Measurements from ENCODE around the gene ANKRD33.

Gene ANKRD33

GRCh38 chr12:51908876-51909592, 21.1 kb downstream of the ANKRD33 start:
- peaks cover 3% of the 10 kb centered on the region for H3K4me1 Mint-ChIP-seq
- H3K27me3 Mint-ChIP-seq = peaks cover 27% of the 10 kb centered on the region
- no peak overlapping the region for H3K4me3 Mint-ChIP-seq
- H3K27ac Mint-ChIP-seq = no peak overlapping the region
- H3K9me3 Mint-ChIP-seq = no peaks in the 10 kb centered on the region
- DNase-seq (ENCODE audit: low spot score in 2 of 2) (no peak), ATAC-seq (ENCODE audit: low read depth) (no peak)
- no peaks in the 10 kb centered on the region for H3K36me3 Mint-ChIP-seq

DNA sequence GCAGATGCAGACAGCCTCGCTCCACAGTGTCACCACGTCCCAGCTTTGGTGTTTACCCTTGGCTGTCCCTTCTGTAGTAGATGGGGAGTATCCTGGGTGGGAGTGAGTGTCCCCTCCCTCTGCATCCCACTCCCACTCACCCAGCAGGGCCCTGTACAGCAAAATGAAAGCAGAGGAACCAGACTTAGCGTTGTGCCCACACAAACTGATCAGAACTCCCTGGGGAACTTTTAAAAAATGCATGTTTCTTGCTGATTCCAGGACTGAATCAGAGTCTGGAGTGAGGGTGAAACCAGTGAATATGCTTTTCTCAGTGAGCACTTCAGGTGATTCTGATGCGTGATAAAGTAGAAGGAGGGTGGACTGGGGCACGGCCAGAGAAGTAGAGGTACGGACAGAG, 22.3 kb downstream of the ANKRD33 start:
- peaks cover 3% of the 10 kb centered on the region for H3K4me1 Mint-ChIP-seq
- no peaks in the 10 kb centered on the region for H3K36me3 Mint-ChIP-seq
- no peaks in the 10 kb centered on the region for H3K9me3 Mint-ChIP-seq
- H3K27me3 Mint-ChIP-seq = peaks cover 27% of the 10 kb centered on the region
- no peak overlapping the region for H3K27ac Mint-ChIP-seq
- no peak for ATAC-seq (ENCODE audit: low read depth)
- no peak overlapping the region for H3K4me3 Mint-ChIP-seq
- no peak for DNase-seq (ENCODE audit: low spot score in 2 of 2)

GRCh38 chr12:51910691-51911090, 22.8 kb downstream of the ANKRD33 start:
- peaks cover 3% of the 10 kb centered on the region for H3K4me1 Mint-ChIP-seq
- H3K4me3 Mint-ChIP-seq = no peak overlapping the region
- H3K27me3 Mint-ChIP-seq = peaks cover 27% of the 10 kb centered on the region
- no peaks in the 10 kb centered on the region for H3K9me3 Mint-ChIP-seq
- no peaks in the 10 kb centered on the region for H3K36me3 Mint-ChIP-seq
- DNase-seq (ENCODE audit: low spot score in 2 of 2) = no peak
- H3K27ac Mint-ChIP-seq = no peak overlapping the region
- no peak for ATAC-seq (ENCODE audit: low read depth)

GRCh38 chr12:51911307-51911706, 23.4 kb downstream of the ANKRD33 start:
- no peaks in the 10 kb centered on the region for H3K36me3 Mint-ChIP-seq
- no peaks in the 10 kb centered on the region for H3K9me3 Mint-ChIP-seq

GRCh38 chr12:51911788-51912711, 24.1 kb downstream of the ANKRD33 start:
- H3K27ac Mint-ChIP-seq = no peak overlapping the region
- ATAC-seq (ENCODE audit: low read depth) = no peak
- H3K9me3 Mint-ChIP-seq = no peaks in the 10 kb centered on the region
- H3K27me3 Mint-ChIP-seq = peaks cover 21% of the 10 kb centered on the region
- H3K36me3 Mint-ChIP-seq = no peaks in the 10 kb centered on the region
- no peak overlapping the region for H3K4me3 Mint-ChIP-seq
- DNase-seq (ENCODE audit: low spot score in 2 of 2) = no peak
- peaks cover 3% of the 10 kb centered on the region for H3K4me1 Mint-ChIP-seq

More at GRCh38 chr12:51911307-51911706, 23.4 kb downstream of the ANKRD33 start:
- ATAC-seq (ENCODE audit: low read depth) (no peak), DNase-seq (ENCODE audit: low spot score in 2 of 2) (no peak)
- Mint-ChIP-seq H3K4me3 (no peak overlapping the region), H3K27ac (no peak overlapping the region), H3K27me3 (peaks cover 23% of the 10 kb centered on the region), H3K4me1 (peaks cover 3% of the 10 kb centered on the region)

- peaks cover 15% of the 10 kb centered on the region for H3K27me3 Mint-ChIP-seq
- no peak overlapping the region for H3K27ac Mint-ChIP-seq
- DNase-seq (ENCODE audit: low spot score in 2 of 2) (no peak), ATAC-seq (ENCODE audit: low read depth) (no peak)
- H3K4me3 Mint-ChIP-seq = no peak overlapping the region
- H3K9me3 Mint-ChIP-seq = no peaks in the 10 kb centered on the region
- H3K4me1 Mint-ChIP-seq = peaks cover 3% of the 10 kb centered on the region
- no peaks in the 10 kb centered on the region for H3K36me3 Mint-ChIP-seq
These were observed 25.4 kb downstream of the ANKRD33 start for GRCh38 chr12:51913071-51914033.

- Mint-ChIP-seq H3K27ac (no peak overlapping the region), H3K4me3 (no peak overlapping the region), H3K36me3 (no peaks in the 10 kb centered on the region), H3K9me3 (no peaks in the 10 kb centered on the region), H3K4me1 (peaks cover 3% of the 10 kb centered on the region), H3K27me3 (peaks cover 12% of the 10 kb centered on the region)
- no peak for DNase-seq (ENCODE audit: low spot score in 2 of 2)
- ATAC-seq (ENCODE audit: low read depth) = no peak
These were observed 26.4 kb downstream of the ANKRD33 start for GRCh38 chr12:51914034-51914923.

- Mint-ChIP-seq H3K9me3 (no peaks in the 10 kb centered on the region), H3K27me3 (peaks cover 11% of the 10 kb centered on the region), H3K36me3 (no peaks in the 10 kb centered on the region), H3K27ac (no peak overlapping the region), H3K4me3 (no peak overlapping the region), H3K4me1 (peaks cover 3% of the 10 kb centered on the region)
- DNase-seq (ENCODE audit: low spot score in 2 of 2) (no peak), ATAC-seq (ENCODE audit: low read depth) (no peak)
These were observed 27.2 kb downstream of the ANKRD33 start for GRCh38 chr12:51915003-51915625.

DNA sequence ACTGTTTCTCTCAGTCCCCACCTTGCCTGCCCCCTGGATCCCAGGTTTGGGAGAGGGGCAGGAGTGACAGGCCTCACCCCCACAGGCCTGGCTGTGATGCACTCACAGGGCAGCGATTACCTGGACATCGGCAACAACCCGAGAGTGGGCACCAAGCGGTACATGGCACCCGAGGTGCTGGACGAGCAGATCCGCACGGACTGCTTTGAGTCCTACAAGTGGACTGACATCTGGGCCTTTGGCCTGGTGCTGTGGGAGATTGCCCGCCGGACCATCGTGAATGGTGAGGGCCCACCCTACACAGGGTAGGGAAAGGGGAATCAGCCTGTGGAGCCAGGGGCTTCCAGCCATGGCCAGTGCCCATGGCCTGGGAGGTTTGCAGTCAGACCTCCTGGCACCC, 28.0 kb downstream of the ANKRD33 start:
- peaks cover 3% of the 10 kb centered on the region for H3K4me1 Mint-ChIP-seq
- no peak overlapping the region for H3K27ac Mint-ChIP-seq
- no peak for ATAC-seq (ENCODE audit: low read depth)
- DNase-seq (ENCODE audit: low spot score in 2 of 2) = no peak
- H3K36me3 Mint-ChIP-seq = no peaks in the 10 kb centered on the region
- H3K4me3 Mint-ChIP-seq = no peak overlapping the region
- H3K27me3 Mint-ChIP-seq = peaks cover 8% of the 10 kb centered on the region
- H3K9me3 Mint-ChIP-seq = no peaks in the 10 kb centered on the region

DNA sequence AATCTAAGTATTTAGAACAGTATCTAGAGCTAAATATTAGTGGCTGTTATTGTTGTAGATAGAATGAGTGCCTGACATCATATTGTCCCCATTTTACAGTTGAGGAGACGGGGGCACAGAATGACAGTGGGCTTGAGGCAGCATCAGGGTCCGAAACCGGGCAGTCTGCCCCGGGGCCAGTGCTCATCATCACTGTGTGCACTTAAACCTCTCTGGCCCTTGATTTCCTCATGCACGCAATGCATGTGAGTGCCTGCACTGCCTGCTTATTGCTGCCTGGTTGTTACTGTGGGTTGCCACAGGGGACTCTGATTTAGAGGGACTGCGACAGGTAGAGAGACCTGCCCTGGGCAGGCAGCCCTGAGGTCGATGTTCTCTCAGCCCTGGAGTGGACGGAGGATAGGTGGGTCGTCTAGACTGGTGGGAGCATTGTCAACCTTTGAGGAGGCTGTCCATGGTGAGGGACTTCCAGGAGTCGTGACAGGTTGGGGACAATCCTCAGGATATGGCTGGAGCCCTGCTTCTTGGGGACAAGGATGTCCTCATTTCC, 29.2 kb downstream of the ANKRD33 start:
- no peak overlapping the region for H3K27ac Mint-ChIP-seq
- ATAC-seq (ENCODE audit: low read depth) (no peak), DNase-seq (ENCODE audit: low spot score in 2 of 2) (no peak)
- no peaks in the 10 kb centered on the region for H3K9me3 Mint-ChIP-seq
- H3K4me3 Mint-ChIP-seq = no peak overlapping the region
- no peaks in the 10 kb centered on the region for H3K36me3 Mint-ChIP-seq
- no peaks in the 10 kb centered on the region for H3K4me1 Mint-ChIP-seq
- H3K27me3 Mint-ChIP-seq = peaks cover 3% of the 10 kb centered on the region

DNA sequence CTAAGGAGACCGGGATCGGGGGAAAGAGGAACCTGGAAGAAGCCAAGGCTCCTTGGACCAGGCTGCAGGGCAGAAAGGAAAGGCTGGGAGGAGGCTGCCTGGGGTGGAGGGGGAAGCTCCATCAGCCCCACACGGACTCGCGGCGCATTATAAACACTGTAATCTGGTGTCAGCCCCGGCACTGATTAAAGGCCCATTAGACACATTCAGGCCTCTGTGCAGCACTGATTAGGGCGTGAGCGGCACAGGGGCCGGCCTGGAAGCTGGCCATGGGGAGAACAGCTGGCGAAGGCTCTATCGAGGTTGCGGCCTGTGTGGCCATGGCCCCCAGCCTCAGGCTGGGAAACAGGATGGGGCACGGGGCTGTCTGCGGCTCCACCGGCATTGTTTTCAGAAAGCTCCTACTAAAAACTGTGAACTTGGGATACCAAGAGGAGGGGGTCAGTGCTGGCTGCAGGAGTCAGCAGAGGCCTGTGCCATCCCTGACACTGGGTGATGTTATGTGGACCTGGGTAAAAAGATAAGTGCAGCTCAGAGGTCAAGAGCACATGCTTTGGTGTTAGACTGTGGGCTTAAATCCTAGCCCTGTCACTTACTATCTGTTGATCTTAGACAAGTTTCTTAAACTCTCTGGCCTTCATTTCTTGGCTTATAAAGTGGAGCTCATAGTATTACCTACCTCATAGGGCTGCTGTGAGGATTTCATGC, 30.0 kb downstream of the ANKRD33 start:
- H3K27me3 Mint-ChIP-seq = no peaks in the 10 kb centered on the region
- no peak for DNase-seq (ENCODE audit: low spot score in 2 of 2)
- H3K27ac Mint-ChIP-seq = no peak overlapping the region
- no peaks in the 10 kb centered on the region for H3K36me3 Mint-ChIP-seq
- H3K9me3 Mint-ChIP-seq = no peaks in the 10 kb centered on the region
- peaks cover 6% of the 10 kb centered on the region for H3K4me1 Mint-ChIP-seq
- no peak overlapping the region for H3K4me3 Mint-ChIP-seq
- ATAC-seq (ENCODE audit: low read depth) = no peak

- no peak for DNase-seq (ENCODE audit: low spot score in 2 of 2)
- Mint-ChIP-seq H3K4me3 (no peak overlapping the region), H3K36me3 (no peaks in the 10 kb centered on the region), H3K27me3 (no peaks in the 10 kb centered on the region), H3K9me3 (no peaks in the 10 kb centered on the region), H3K4me1 (peaks cover 22% of the 10 kb centered on the region), H3K27ac (peak overlapping the region; percentile 4)
- ATAC-seq (ENCODE audit: low read depth) = no peak
These were observed 32.1 kb downstream of the ANKRD33 start for GRCh38 chr12:51920046-51920445.

Data from memory B cell (primary cell).